Adrenal gland (tissue), 12 donors: ENCODE results near the gene CLCN7. TPM values are rescaled to one million over a fixed set of nuclear protein-coding genes. Genes with fewer than 3 reads are reported as not detected.

Experiments used
- DNase-seq, 7 donors: peaks; one replicate each; pipeline ENCODE4 v3.0.0-alpha.2; 2019 to 2020
- H3K27ac ChIP-seq, 5 donors: fragments of 200-600 bp; sonication (generic) in 4 of 5; 1 replicate in 3 of 5; 2 replicates in 2 of 5; pipeline versions ENCODE4 v1.5.1 to v1.8.0; 2016 to 2020; ENCODE audit warnings: mild to moderate bottlenecking in 1 of 5
- H3K27me3 ChIP-seq: fragments of 200-600 bp; 2 replicates; pipeline ENCODE4 v1.8.0; 2021
- H3K36me3 ChIP-seq, 2 donors: fragments of 200-600 bp; replicated peaks in 1 of 2; 1 replicate in 1 of 2; 2 replicates in 1 of 2; pipeline versions ENCODE4 v1.5.1 to v1.8.0; 2018 to 2022
- H3K4me1 ChIP-seq, 2 donors: fragments of 200-600 bp; replicated peaks in 1 of 2; 1 replicate in 1 of 2; 2 replicates in 1 of 2; pipeline versions ENCODE4 v1.5.1 to v1.8.0; 2018 to 2021
- H3K4me3 ChIP-seq, 4 donors: fragments of 200-600 bp; sonication (generic) in 3 of 4; one replicate each; pipeline ENCODE4 v1.5.1; 2016 to 2018
- H3K9me3 ChIP-seq, 3 donors: fragments of 200-600 bp; sonication (generic) in 1 of 3; replicated peaks in 1 of 3; 1 replicate in 2 of 3; 2 replicates in 1 of 3; pipeline versions ENCODE4 v1.5.1 to v1.8.0; 2016 to 2021
- POLR2A ChIP-seq, 2 donors: fragments of 450-650 bp; IDR thresholded peaks; one replicate each; pipeline ENCODE4 v1.6.1; 2017; ENCODE audit warnings: antibody characterized with exemption in 2 of 2, mild to moderate bottlenecking in 2 of 2, moderate library complexity in 1 of 2
- WGBS, 4 donors: extraction: QIAGEN DNeasy Blood & Tissue Kit in 2 of 4; methylation state at CpG; one replicate each; pipeline versions ENCODE4 v1.1.5 to v1.1.7; 2013 to 2017; 5-methylcytosine and 5-hydroxymethylcytosine counted together
- intact Hi-C, 2 donors: fragments of 100-400 bp; cut with DNase I; formaldehyde crosslinking; loops; one replicate each; pipeline versions ENCODE4 v1.14.1 to v1.15.0; 2022 to 2023
- polyA plus RNA-seq, 3 donors: library from polyadenylated mRNA; stranded (reverse); fragments of 200-250 nt in 2 of 3; fragments of 350-450 nt in 1 of 3; fragmentation: Illumina TruSeq in 1 of 3; extraction: RNeasy Lipid Tissue Mini Kit (QIAGEN cat#74804) in 1 of 3; gene quantifications; one replicate each; pipeline ENCODE4 v1.2.3, GENCODE V29; 2013 to 2014
- total RNA-seq, 9 donors: library from RNA; depleted of rRNA in 4 of 9; stranded (reverse); fragments of >200 nt in 4 of 9; fragments of 120-200 nt in 1 of 9; fragmentation: NEBNext Ultra II Directional in 1 of 9; extraction: Animal tissue kit (Norgen Biotek cat#: 25700) in 1 of 9; gene quantifications; one replicate each; pipeline versions ENCODE4 v1.1.0 to v1.2.4, GENCODE V29; 2013 to 2023
- TF ChIP-seq, protein P1 (sequence below), 6 experiments: fragments of 450-650 bp in 4 of 6; fragments of 200-600 bp in 2 of 6; sonication (generic) in 1 of 6; IDR thresholded peaks; 1 replicate in 5 of 6; 2 replicates in 1 of 6; pipeline versions ENCODE4 v1.5.1 to v1.8.0; 2016 to 2021; ENCODE audit warnings: antibody characterized with exemption in 6 of 6, mild to moderate bottlenecking in 2 of 6, moderate library complexity in 1 of 6
- donor health status: healthy with polysubstance abuse.
- donor health status: Bipolar disorder and iron deficiency.
- donor health status: DM: yes; HTN: yes; CAD: no.
- donor health status: DM: no; HTN: no; CAD: no.
- donor health status: DM: no; HTN: no; CAD: no.
- donor health status: DM: yes; HTN: yes; CAD: no.

The CLCN7 gene
- total and polyA plus RNA-seq, 12 donors: 25.3 to 369 (median 127) TPM

DNA sequence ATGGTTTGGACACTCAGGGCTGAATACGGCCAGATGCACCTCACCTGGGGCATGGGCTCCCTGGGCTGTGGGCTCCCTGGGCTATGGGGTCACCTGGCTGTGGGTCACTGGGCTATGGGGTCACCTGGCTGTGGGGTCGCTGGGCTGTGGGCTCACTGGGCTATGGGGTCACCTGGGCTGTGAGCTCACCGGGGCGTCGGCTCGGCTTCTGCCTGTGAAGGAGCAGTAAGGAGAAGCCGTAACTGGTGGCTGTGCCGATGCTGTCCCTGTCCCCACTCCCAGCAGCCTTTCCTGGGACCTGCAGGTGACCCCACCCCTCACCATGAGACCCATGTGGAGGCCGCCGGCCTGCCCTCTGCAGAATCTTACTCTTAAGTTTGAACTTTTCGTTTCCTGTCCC lies 45.8 kb downstream of the CLCN7 start:
- Histone ChIP-seq H3K4me3 (no peak overlapping the region), H3K36me3 (no peaks in the 10 kb centered on the region), H3K27ac (no peak overlapping the region), H3K9me3 (no peaks in the 10 kb centered on the region), H3K4me1 (no peaks in the 10 kb centered on the region), H3K27me3 (no peaks in the 10 kb centered on the region)
- TF ChIP-seq POLR2A (IDR thresholded peaks at IDR 0.05): no peak
- TF ChIP-seq, protein P1, sequence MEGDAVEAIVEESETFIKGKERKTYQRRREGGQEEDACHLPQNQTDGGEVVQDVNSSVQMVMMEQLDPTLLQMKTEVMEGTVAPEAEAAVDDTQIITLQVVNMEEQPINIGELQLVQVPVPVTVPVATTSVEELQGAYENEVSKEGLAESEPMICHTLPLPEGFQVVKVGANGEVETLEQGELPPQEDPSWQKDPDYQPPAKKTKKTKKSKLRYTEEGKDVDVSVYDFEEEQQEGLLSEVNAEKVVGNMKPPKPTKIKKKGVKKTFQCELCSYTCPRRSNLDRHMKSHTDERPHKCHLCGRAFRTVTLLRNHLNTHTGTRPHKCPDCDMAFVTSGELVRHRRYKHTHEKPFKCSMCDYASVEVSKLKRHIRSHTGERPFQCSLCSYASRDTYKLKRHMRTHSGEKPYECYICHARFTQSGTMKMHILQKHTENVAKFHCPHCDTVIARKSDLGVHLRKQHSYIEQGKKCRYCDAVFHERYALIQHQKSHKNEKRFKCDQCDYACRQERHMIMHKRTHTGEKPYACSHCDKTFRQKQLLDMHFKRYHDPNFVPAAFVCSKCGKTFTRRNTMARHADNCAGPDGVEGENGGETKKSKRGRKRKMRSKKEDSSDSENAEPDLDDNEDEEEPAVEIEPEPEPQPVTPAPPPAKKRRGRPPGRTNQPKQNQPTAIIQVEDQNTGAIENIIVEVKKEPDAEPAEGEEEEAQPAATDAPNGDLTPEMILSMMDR (IDR thresholded peaks at IDR 0.05): no peak
- DNase-seq: no peak
- intact Hi-C loops: no loop called here
- 77 to 86% (median 83%) methylated on average over 6 to 11 of the region's 11 CpGs for WGBS, 4 donors

DNA sequence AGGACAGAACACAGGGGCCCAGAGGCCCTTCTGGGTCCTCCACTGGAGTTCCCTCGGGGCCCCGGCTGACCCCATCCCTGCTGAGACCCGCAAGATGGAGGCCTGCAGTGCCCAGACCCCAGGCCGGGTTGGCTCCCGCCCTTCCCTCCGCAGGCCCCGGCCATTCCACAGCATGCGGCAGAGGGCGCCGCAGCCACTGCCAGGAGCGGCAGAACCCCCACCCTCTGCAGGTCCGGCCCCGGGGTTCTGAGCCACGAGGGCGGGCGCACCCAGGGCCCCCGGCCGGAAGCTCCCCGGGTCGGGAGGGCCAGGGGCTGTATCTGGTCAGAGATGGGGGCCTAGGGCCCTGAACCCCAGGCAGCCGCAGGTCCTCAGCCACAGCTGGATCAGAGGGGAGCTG lies 46.3 kb downstream of the CLCN7 start:
- Histone ChIP-seq H3K36me3 (no peaks in the 10 kb centered on the region), H3K27me3 (no peaks in the 10 kb centered on the region), H3K4me3 (no peak overlapping the region), H3K4me1 (no peaks in the 10 kb centered on the region), H3K9me3 (no peaks in the 10 kb centered on the region), H3K27ac (no peak overlapping the region)
- intact Hi-C loops: no loop called here
- no peak for TF ChIP-seq POLR2A (IDR thresholded peaks at IDR 0.05)
- TF ChIP-seq, protein P1 (IDR thresholded peaks at IDR 0.05): peak; percentile 21 to 50 (median 34)
- peak in 1 of 7 donors; percentile 50 for DNase-seq
- WGBS, 4 donors: 17 to 48% (median 25%) methylated on average over 11 to 21 of the region's 21 CpGs; no CpG with 5 or more reads in 1 of the 4 donors

DNA sequence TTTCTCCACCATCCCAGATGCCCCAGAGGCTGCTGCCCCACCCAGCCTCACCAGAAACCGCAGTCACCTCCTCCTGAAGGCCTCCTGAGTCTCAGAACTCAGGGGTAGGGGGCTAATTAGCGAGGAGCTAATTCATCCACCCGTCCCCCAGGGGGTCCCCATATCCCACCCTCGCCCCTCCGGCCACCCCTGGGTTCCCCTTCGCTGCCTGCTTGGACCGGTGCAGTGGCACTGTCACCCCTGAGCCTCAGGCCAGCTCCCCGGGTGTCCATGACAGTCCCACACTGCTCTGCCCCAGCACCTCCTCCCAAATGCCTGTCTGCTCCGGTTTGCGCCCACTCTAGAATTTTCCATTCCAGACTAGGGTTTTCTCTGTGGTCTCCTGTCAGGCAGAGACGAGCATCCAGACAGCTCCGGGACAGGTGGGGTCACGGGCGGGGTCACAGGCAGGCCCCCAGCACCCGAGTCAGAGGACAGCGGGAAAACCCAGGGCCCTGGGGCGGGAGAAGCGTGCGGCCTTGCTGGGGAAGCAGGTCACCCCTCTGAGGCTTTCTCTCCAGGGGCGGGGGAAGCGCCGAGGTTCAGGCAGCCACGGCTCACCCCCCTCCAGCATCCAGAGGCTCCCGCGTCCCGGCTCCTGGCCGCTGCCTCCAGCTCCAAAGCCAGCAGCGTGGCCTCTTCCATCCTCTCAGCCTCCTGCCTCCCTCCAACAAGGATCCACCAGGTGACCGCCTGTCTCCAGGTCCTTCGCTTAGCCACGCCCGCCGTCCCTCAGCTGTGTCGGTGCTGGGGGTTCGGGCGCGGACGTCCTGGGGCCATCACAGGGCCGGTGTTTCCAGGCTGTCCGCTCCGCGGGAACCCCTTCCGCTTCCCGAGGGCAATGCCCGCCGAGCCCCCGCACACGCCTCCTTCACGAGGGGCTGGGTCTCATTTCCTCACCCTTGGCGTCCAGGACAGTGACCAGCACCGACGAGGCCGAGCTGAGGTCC lies 47.1 kb downstream of the CLCN7 start:
- Histone ChIP-seq H3K27ac (no peak overlapping the region), H3K36me3 (no peaks in the 10 kb centered on the region), H3K27me3 (no peaks in the 10 kb centered on the region), H3K9me3 (no peaks in the 10 kb centered on the region), H3K4me3 (no peak overlapping the region), H3K4me1 (no peaks in the 10 kb centered on the region)
- TF ChIP-seq, protein P1 (IDR thresholded peaks at IDR 0.05): no peak
- no peak for TF ChIP-seq POLR2A (IDR thresholded peaks at IDR 0.05)
- DNase-seq: no peak
- WGBS, 4 donors: 73 to 84% (median 82%) methylated on average over 31 to 53 of the region's 53 CpGs
- intact Hi-C loops: no loop called here

DNA sequence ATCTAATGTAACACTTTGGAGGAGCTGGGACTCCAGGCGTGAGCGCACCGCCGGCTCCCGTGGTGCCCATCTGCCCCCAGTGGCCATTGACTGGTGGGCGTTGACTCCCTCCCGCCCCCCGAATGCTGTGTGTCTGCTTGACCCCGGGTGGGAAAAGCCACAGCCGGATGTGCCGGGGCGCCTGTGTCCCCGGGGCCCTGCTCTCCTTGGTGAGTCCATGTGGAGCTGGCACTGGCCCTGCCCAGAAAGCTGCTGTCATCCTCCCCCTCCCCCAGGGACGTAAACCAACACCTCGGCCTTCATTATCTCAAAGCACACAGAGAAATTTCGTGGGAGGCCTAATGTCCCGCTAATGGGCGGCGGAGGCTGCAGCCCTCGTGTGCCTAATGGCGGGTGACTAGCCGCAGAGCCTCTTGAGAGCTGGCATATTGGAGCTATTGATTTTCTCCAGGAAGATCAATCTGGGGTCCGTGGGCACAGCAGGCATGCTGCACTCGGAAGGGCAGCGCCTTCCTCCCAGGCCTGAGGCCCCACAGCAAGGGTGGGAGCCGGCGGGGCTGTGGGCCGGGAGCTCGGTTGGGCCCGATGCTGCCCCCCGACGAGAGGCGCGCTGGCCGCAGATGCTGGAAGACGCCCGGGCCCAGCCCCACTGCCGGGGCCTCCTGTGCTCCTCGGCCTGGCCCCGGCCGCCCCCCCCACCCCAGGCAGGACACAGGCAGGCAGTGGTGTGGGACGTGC lies 47.9 kb downstream of the CLCN7 start:
- Histone ChIP-seq H3K9me3 (no peaks in the 10 kb centered on the region), H3K36me3 (no peaks in the 10 kb centered on the region), H3K4me3 (no peak overlapping the region), H3K4me1 (no peaks in the 10 kb centered on the region), H3K27ac (no peak overlapping the region), H3K27me3 (no peaks in the 10 kb centered on the region)
- no peak for DNase-seq
- intact Hi-C loops: no loop called here
- TF ChIP-seq, protein P1 (IDR thresholded peaks at IDR 0.05): no peak
- TF ChIP-seq POLR2A (IDR thresholded peaks at IDR 0.05): no peak
- 79 to 90% (median 84%) methylated on average over 11 to 42 of the region's 42 CpGs for WGBS, 4 donors
